ENCODE results near the gene TMPRSS11B.
A peak's percentile ranks its signal among the peaks of the same experiment; 100 is the strongest.

Gene TMPRSS11B

GRCh38 chr4:68278029-68278428 lies 32.5 kb upstream of the TMPRSS11B start:
- DNase-seq (ENCODE audit: extremely low spot score): no peak
- POLR2A ChIA-PET: no interaction called here
- CTCF ChIA-PET: no interaction called here
- TF ChIP-seq, protein P1, sequence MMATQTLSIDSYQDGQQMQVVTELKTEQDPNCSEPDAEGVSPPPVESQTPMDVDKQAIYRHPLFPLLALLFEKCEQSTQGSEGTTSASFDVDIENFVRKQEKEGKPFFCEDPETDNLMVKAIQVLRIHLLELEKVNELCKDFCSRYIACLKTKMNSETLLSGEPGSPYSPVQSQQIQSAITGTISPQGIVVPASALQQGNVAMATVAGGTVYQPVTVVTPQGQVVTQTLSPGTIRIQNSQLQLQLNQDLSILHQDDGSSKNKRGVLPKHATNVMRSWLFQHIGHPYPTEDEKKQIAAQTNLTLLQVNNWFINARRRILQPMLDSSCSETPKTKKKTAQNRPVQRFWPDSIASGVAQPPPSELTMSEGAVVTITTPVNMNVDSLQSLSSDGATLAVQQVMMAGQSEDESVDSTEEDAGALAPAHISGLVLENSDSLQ (IDR thresholded peaks at IDR 0.05): no peak
- TF ChIP-seq L3MBTL2 (conservative IDR thresholded peaks at IDR 0.05) (no peak), FOXK2 (IDR thresholded peaks at IDR 0.05) (no peak), FOXM1 (IDR thresholded peaks at IDR 0.05; ENCODE audit: borderline replicate concordance) (no peak), NFRKB (IDR thresholded peaks at IDR 0.05) (no peak), CTBP1 (IDR thresholded peaks at IDR 0.05; ENCODE audit: borderline replicate concordance) (no peak), BHLHE40 (IDR thresholded peaks at IDR 0.05; ENCODE audit: borderline replicate concordance) (no peak)

- DNase-seq (ENCODE audit: extremely low spot score): no peak
- CTCF ChIA-PET: no interaction called here
- TF ChIP-seq NFRKB (IDR thresholded peaks at IDR 0.05) (no peak), TARDBP (IDR thresholded peaks at IDR 0.05) (no peak), ZNF384 (IDR thresholded peaks at IDR 0.05) (no peak), HDGF (IDR thresholded peaks at IDR 0.05; ENCODE audit: borderline replicate concordance) (no peak), SP1 (IDR thresholded peaks at IDR 0.05) (no peak), CTBP1 (IDR thresholded peaks at IDR 0.05; ENCODE audit: borderline replicate concordance) (no peak), SUZ12 (IDR thresholded peaks at IDR 0.05) (no peak), ARNT (IDR thresholded peaks at IDR 0.05) (no peak), ELF4 (IDR thresholded peaks at IDR 0.05) (no peak), BHLHE40 (IDR thresholded peaks at IDR 0.05; ENCODE audit: borderline replicate concordance) (no peak), L3MBTL2 (conservative IDR thresholded peaks at IDR 0.05) (no peak), FOXK2 (IDR thresholded peaks at IDR 0.05) (no peak), LEF1 (IDR thresholded peaks at IDR 0.05; ENCODE audit: borderline replicate concordance) (no peak), FOXA1 (IDR thresholded peaks at IDR 0.05) (no peak), FOXM1 (IDR thresholded peaks at IDR 0.05; ENCODE audit: borderline replicate concordance) (no peak)
- TF ChIP-seq, protein P1 (IDR thresholded peaks at IDR 0.05): no peak
- POLR2A ChIA-PET: no interaction called here
These were observed 32.1 kb upstream of the TMPRSS11B start for GRCh38 chr4:68277627-68278026.

DNA sequence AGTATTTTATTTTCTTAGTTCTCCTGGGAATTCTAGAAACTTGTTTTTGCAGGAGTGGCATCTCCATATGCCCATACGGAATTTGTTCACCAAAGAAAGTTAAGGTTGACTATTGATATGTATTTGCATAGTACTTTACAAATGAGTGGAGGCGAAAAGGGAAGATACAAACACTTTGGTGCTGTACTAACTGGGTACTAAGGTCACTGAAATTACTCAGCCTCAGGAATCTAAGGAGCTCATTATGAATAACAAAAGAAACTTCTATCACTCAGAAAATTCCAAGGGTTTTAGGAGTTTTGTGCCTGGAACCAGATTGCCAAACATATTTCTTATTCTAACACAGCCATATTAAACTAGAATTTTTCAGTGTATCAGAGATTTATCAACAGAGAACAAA lies 27.4 kb upstream of the TMPRSS11B start:
- ChIA-PET POLR2A (no interaction called here), CTCF (interaction anchor here (0.7 kb wide), 1 partner anchor 103 kb away, joined by 3 read pairs; no protein-coding TSS in a partner anchor)
- TF ChIP-seq SUZ12 (IDR thresholded peaks at IDR 0.05) (no peak), NFRKB (IDR thresholded peaks at IDR 0.05) (no peak), FOXA1 (IDR thresholded peaks at IDR 0.05) (no peak), FOXK2 (IDR thresholded peaks at IDR 0.05) (no peak), FOXM1 (IDR thresholded peaks at IDR 0.05; ENCODE audit: borderline replicate concordance) (no peak), SP1 (IDR thresholded peaks at IDR 0.05) (no peak), ARNT (IDR thresholded peaks at IDR 0.05) (no peak), ZNF384 (IDR thresholded peaks at IDR 0.05) (no peak), L3MBTL2 (conservative IDR thresholded peaks at IDR 0.05) (no peak), TARDBP (IDR thresholded peaks at IDR 0.05) (no peak), BHLHE40 (IDR thresholded peaks at IDR 0.05; ENCODE audit: borderline replicate concordance) (no peak), HDGF (IDR thresholded peaks at IDR 0.05; ENCODE audit: borderline replicate concordance) (no peak), ELF4 (IDR thresholded peaks at IDR 0.05) (no peak), LEF1 (IDR thresholded peaks at IDR 0.05; ENCODE audit: borderline replicate concordance) (no peak), CTBP1 (IDR thresholded peaks at IDR 0.05; ENCODE audit: borderline replicate concordance) (no peak)
- TF ChIP-seq, protein P1 (IDR thresholded peaks at IDR 0.05): no peak
- no peak for DNase-seq (ENCODE audit: extremely low spot score)

- no peak for DNase-seq (ENCODE audit: extremely low spot score)
- ChIA-PET CTCF (interaction anchor here (0.6 to 1.0 kb wide), 7 partner anchors 103 to 898 kb away, joined by 3 to 6 read pairs (median 4); no protein-coding TSS in a partner anchor), POLR2A (no interaction called here)
- no peak for TF ChIP-seq FOXK2 (IDR thresholded peaks at IDR 0.05)
- TF ChIP-seq, protein P1 (IDR thresholded peaks at IDR 0.05): peak; percentile 28; the same call in 1 of the 2 replicates
These were observed 26.9 kb upstream of the TMPRSS11B start for GRCh38 chr4:68272380-68272779.

DNA sequence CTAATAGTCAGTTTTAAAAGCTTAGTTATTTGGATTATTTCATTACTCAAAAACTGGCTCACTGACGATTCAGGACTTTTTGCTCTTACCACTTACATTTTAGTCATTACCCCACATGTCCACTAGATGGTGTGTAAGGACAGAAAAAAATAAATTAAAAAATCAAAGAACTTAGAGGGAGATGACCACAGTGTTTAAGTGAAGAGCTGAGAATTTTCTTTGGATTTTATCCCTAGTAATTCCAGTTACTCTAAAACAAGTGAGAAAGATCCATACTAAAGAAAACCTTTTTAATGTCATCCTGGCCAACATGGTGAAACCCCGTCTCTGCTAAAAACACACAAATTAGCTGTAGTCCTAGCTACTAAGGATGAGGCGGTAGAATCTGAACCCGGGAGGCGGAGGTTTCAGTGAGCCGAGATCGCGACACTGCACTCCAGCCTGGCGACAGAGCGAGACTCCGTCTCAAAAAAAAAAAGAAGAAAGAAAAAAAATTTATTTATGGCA lies 26.4 kb upstream of the TMPRSS11B start:
- ChIA-PET CTCF (interaction anchor here (0.6 to 1.0 kb wide), 6 partner anchors 104 to 898 kb away, joined by 3 to 6 read pairs (median 4); no protein-coding TSS in a partner anchor), POLR2A (no interaction called here)
- DNase-seq (ENCODE audit: extremely low spot score): peak; percentile 43
- TF ChIP-seq ARNT (IDR thresholded peaks at IDR 0.05): no peak
- no peak for TF ChIP-seq TARDBP (IDR thresholded peaks at IDR 0.05)
- no peak for TF ChIP-seq SP1 (IDR thresholded peaks at IDR 0.05)
- no peak for TF ChIP-seq L3MBTL2 (conservative IDR thresholded peaks at IDR 0.05)
- TF ChIP-seq SUZ12 (IDR thresholded peaks at IDR 0.05): no peak
- no peak for TF ChIP-seq BHLHE40 (IDR thresholded peaks at IDR 0.05; ENCODE audit: borderline replicate concordance)
- TF ChIP-seq ZNF384 (IDR thresholded peaks at IDR 0.05): no peak
- no peak for TF ChIP-seq HDGF (IDR thresholded peaks at IDR 0.05; ENCODE audit: borderline replicate concordance)
- TF ChIP-seq FOXA1 (IDR thresholded peaks at IDR 0.05): no peak
- no peak for TF ChIP-seq NFRKB (IDR thresholded peaks at IDR 0.05)
- no peak for TF ChIP-seq CTBP1 (IDR thresholded peaks at IDR 0.05; ENCODE audit: borderline replicate concordance)
